ENCODE results near the gene MRPL32.

The MRPL32 gene

GRCh38 chr7:42913591-42913990, 18.6 kb upstream of the MRPL32 start:
- no peak for DNase-seq (ENCODE audit: low spot score)
- TF ChIP-seq CTCF (conservative IDR thresholded peaks at IDR 0.05; ENCODE audit: low read depth), result no peak
- ChIA-PET CTCF (interaction anchor here (0.6 kb wide), 1 partner anchor 816 kb away, joined by 4 read pairs; the partner anchor contains the start of gene COA1), POLR2A (ENCODE audit: low non-redundant PET) (no interaction called here)
- no peak overlapping the region for H3K27ac ChIP-seq

GRCh38 chr7:42914009-42914408, 18.2 kb upstream of the MRPL32 start:
- ChIA-PET POLR2A (ENCODE audit: low non-redundant PET) (interaction anchor here (0.6 kb wide), 1 partner anchor 570 kb away, joined by 3 read pairs; no protein-coding TSS in a partner anchor), CTCF (no interaction called here)
- DNase-seq (ENCODE audit: low spot score), result no peak
- H3K27ac ChIP-seq, result peak overlapping the region; percentile 59
- no peak for TF ChIP-seq CTCF (conservative IDR thresholded peaks at IDR 0.05; ENCODE audit: low read depth)

- no peak for TF ChIP-seq CTCF (conservative IDR thresholded peaks at IDR 0.05; ENCODE audit: low read depth)
- ChIA-PET POLR2A (ENCODE audit: low non-redundant PET) (interaction anchor here (0.6 kb wide), 1 partner anchor 569 kb away, joined by 3 read pairs; no protein-coding TSS in a partner anchor), CTCF (no interaction called here)
- DNase-seq (ENCODE audit: low spot score), result no peak
- peak overlapping the region; percentile 59 for H3K27ac ChIP-seq
Observed at GRCh38 chr7:42914421-42915045, 17.6 kb upstream of the MRPL32 start.

- CTCF ChIA-PET, result no interaction called here
- POLR2A ChIA-PET (ENCODE audit: low non-redundant PET), result no interaction called here
- TF ChIP-seq CTCF (conservative IDR thresholded peaks at IDR 0.05; ENCODE audit: low read depth), result no peak
- H3K27ac ChIP-seq, result no peak overlapping the region
- DNase-seq (ENCODE audit: low spot score), result no peak
Observed at GRCh38 chr7:42915356-42915755, 16.8 kb upstream of the MRPL32 start.

- TF ChIP-seq CTCF (conservative IDR thresholded peaks at IDR 0.05; ENCODE audit: low read depth), result no peak
- no peak overlapping the region for H3K27ac ChIP-seq
- POLR2A ChIA-PET (ENCODE audit: low non-redundant PET), result no interaction called here
- CTCF ChIA-PET, result no interaction called here
- DNase-seq (ENCODE audit: low spot score), result no peak
Observed at GRCh38 chr7:42922017-42922753, 10.0 kb upstream of the MRPL32 start.

GRCh38 chr7:42924223-42924838, 7.8 kb upstream of the MRPL32 start:
- CTCF ChIA-PET, result no interaction called here
- no peak for TF ChIP-seq CTCF (conservative IDR thresholded peaks at IDR 0.05; ENCODE audit: low read depth)
- POLR2A ChIA-PET (ENCODE audit: low non-redundant PET), result no interaction called here
- DNase-seq (ENCODE audit: low spot score), result no peak
- H3K27ac ChIP-seq, result no peak overlapping the region

Data from RWPE1 (cell line).